ENCODE data around the gene NFKB1. TPM values are rescaled to one million over a fixed set of nuclear protein-coding genes. Genes with fewer than 3 reads are reported as not detected.

Gene NFKB1
- 21.0 and 21.3 TPM in 2 replicates for total RNA-seq

DNA sequence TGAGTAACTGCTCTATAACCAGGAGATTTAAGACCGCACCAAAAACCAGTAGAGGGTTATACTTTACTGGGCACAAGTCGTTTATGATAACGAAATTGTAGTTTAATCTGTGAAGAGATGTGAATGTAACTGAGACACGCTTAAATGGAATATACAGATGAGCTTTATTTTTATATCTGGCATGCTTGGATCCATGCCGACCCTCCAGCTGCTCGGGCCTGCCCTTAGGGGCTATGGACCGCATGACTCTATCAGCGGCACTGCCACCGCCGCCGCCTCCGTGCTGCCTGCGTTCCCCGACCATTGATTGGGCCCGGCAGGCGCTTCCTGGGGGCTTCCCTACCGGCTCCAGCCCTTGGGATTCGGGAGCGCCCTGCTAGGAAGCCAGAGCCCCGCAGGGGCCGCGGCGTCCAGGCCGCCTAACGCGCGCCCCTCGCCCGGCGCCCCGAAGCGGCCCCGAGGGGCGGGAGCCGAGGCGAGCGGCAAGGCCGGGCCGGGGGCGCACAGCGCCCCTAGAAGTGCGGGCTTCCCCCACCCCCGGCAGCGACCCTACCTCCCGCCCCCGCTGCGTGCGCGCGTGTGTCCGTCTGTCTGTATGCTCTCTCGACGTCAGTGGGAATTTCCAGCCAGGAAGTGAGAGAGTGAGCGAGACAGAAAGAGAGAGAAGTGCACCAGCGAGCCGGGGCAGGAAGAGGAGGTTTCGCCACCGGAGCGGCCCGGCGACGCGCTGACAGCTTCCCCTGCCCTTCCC is at the start of gene NFKB1:
Gene NFKB1, plus strand, starts transcription at position 664 of the 751 bp plus-strand sequence. CDS start 24,160 bp downstream, outside the sequence.

Other genes with a start within 250 kb of the NFKB1 start
- gene SLC39A8, start 155.9 kb upstream of the NFKB1 start, total RNA-seq = 9.6 and 15.0 TPM in 2 replicates